Measurements from ENCODE around the gene RPLP1. TPM values are rescaled to one million over a fixed set of nuclear protein-coding genes. Genes with fewer than 3 reads are reported as not detected.
A peak's percentile ranks its signal among the peaks of the same experiment; 100 is the strongest.

RPLP1 gene
- total RNA-seq, 1 donor from 2014 or later, result 1,115 TPM

GRCh38 chr15:69501456-69501855, 48.8 kb downstream of the RPLP1 start:
- Mint-ChIP-seq H3K4me1 (ENCODE audit: low read depth) (peaks cover 10% of the 10 kb centered on the region), H3K4me3 (ENCODE audit: low read depth) (no peak overlapping the region), H3K9me3 (ENCODE audit: low read depth) (no peaks in the 10 kb centered on the region), H3K27me3 (peaks cover 69% of the 10 kb centered on the region), H3K27ac (no peak overlapping the region), H3K36me3 (ENCODE audit: insufficient read depth) (no peaks in the 10 kb centered on the region)
- TF ChIP-seq, protein P1, sequence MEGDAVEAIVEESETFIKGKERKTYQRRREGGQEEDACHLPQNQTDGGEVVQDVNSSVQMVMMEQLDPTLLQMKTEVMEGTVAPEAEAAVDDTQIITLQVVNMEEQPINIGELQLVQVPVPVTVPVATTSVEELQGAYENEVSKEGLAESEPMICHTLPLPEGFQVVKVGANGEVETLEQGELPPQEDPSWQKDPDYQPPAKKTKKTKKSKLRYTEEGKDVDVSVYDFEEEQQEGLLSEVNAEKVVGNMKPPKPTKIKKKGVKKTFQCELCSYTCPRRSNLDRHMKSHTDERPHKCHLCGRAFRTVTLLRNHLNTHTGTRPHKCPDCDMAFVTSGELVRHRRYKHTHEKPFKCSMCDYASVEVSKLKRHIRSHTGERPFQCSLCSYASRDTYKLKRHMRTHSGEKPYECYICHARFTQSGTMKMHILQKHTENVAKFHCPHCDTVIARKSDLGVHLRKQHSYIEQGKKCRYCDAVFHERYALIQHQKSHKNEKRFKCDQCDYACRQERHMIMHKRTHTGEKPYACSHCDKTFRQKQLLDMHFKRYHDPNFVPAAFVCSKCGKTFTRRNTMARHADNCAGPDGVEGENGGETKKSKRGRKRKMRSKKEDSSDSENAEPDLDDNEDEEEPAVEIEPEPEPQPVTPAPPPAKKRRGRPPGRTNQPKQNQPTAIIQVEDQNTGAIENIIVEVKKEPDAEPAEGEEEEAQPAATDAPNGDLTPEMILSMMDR (IDR thresholded peaks at IDR 0.05; ENCODE audit: unreplicated experiment), result no peak
- DNase-seq (ENCODE audit: low spot score, unreplicated experiment), result no peak

DNA sequence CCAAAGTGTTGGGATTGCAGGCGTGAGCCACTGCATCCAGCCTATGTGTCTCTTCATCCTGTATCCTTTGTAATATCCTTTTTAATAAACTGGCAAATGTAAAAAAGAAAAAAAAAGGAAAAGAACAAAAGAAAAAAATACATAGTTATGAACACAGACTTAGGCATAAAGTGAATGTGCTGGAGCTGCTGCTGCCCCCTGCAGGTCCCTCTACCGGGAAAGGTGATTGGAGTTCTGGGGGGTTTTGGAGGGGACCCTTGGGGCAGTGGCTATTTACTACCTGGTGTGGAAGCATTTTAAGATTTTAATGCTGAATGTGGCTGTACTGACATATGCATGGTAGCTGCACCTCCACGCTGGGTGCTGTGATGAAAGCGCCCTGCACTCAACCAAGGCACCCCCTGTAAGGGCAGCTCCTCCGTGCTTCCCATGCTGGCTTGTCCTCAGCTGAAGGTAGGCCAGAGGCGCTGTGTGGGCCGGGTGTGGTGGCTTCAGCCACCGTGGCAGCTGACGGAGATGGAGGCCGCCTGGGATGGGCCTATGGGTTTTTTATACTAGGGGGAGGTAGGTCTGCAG, 49.9 kb downstream of the RPLP1 start:
- no peaks in the 10 kb centered on the region for H3K36me3 Mint-ChIP-seq (ENCODE audit: insufficient read depth)
- TF ChIP-seq, protein P1 (IDR thresholded peaks at IDR 0.05; ENCODE audit: unreplicated experiment), result peak; percentile 22
- H3K27ac Mint-ChIP-seq, result no peak overlapping the region
- H3K27me3 Mint-ChIP-seq, result peaks cover 60% of the 10 kb centered on the region
- peaks cover 10% of the 10 kb centered on the region for H3K4me1 Mint-ChIP-seq (ENCODE audit: low read depth)
- H3K9me3 Mint-ChIP-seq (ENCODE audit: low read depth), result no peaks in the 10 kb centered on the region
- no peak overlapping the region for H3K4me3 Mint-ChIP-seq (ENCODE audit: low read depth)
- DNase-seq (ENCODE audit: low spot score, unreplicated experiment), result no peak

DNA sequence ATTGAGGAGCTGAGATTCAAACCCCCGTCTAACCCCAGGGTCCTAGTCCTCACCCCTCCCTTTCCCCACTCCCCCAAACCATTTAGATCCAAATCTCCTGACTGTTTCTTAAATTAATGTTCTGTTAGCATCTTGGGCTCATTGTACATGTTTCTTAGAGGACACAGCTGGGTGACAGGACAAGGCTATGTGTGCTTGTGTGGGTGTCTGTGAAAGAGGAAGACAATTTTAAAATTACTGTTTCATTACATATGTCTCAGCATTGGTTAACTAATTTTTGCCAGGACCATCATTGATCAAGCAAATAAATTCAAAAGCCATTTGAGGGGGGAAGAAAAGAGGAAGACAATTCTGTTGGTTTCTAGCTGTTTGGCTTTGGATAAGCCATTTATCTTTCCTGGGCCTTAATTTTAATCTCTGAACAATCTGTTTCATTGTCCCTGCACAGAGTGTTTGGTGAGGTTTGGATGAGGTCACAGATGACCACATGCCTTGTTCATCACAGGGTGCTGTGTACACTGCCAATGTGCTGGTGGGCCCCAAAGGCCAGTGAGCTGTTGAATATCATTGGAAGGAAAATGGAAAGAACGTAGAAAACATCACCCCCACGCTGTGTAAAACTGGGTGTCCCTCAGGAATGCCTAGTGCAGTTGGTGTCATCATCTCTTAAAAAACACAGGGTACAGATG, 51.9 kb downstream of the RPLP1 start:
- TF ChIP-seq, protein P1 (IDR thresholded peaks at IDR 0.05; ENCODE audit: unreplicated experiment), result no peak
- Mint-ChIP-seq H3K9me3 (ENCODE audit: low read depth) (peaks cover under 1% of the 10 kb centered on the region), H3K4me1 (ENCODE audit: low read depth) (peaks cover 8% of the 10 kb centered on the region), H3K27me3 (peaks cover 54% of the 10 kb centered on the region), H3K36me3 (ENCODE audit: insufficient read depth) (no peaks in the 10 kb centered on the region), H3K4me3 (ENCODE audit: low read depth) (no peak overlapping the region), H3K27ac (no peak overlapping the region)
- no peak for DNase-seq (ENCODE audit: low spot score, unreplicated experiment)

Other genes with a start within 250 kb of the RPLP1 start
- gene PAQR5, start 153.9 kb upstream of the RPLP1 start, total RNA-seq, result 12.6 and 14.6 TPM in 2 replicates
- gene KIF23, start 38.5 kb upstream of the RPLP1 start, total RNA-seq, result 26.5 and 28.4 TPM in 2 replicates